Measurements from ENCODE around the gene OR6C75.
"Not testable (repeated sequence)": the region's sequence is repeated elsewhere in the genome, so short reads cannot be mapped to it uniquely, and the experiment has no call there.

The OR6C75 gene

GRCh38 chr12:55362675-55363074 is at the start of gene OR6C75:
OR6C75 (plus strand) TSS chr12:55362975; CDS start chr12:55365111, 2,136 bp downstream.
- TF ChIP-seq, protein P1, sequence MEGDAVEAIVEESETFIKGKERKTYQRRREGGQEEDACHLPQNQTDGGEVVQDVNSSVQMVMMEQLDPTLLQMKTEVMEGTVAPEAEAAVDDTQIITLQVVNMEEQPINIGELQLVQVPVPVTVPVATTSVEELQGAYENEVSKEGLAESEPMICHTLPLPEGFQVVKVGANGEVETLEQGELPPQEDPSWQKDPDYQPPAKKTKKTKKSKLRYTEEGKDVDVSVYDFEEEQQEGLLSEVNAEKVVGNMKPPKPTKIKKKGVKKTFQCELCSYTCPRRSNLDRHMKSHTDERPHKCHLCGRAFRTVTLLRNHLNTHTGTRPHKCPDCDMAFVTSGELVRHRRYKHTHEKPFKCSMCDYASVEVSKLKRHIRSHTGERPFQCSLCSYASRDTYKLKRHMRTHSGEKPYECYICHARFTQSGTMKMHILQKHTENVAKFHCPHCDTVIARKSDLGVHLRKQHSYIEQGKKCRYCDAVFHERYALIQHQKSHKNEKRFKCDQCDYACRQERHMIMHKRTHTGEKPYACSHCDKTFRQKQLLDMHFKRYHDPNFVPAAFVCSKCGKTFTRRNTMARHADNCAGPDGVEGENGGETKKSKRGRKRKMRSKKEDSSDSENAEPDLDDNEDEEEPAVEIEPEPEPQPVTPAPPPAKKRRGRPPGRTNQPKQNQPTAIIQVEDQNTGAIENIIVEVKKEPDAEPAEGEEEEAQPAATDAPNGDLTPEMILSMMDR (IDR thresholded peaks at IDR 0.05; ENCODE audit: control insufficient read depth, extremely low read depth, insufficient read depth): no peak
- DNase-seq (ENCODE audit: low read depth): no peak
- H3K4me3 ChIP-seq (ENCODE audit: low read depth, low read length): no peak within 1 kb of the TSS

- no peak within 1 kb of the TSS for H3K4me3 ChIP-seq (ENCODE audit: low read depth, low read length)
- TF ChIP-seq, protein P1 (IDR thresholded peaks at IDR 0.05; ENCODE audit: control insufficient read depth, extremely low read depth, insufficient read depth): no peak
- DNase-seq (ENCODE audit: low read depth): no peak
These were observed 48.7 kb upstream of the OR6C75 start, which contains the start of gene OR6C1 for GRCh38 chr12:55314043-55314442. OR6C1 (plus strand) TSS chr12:55314343; CDS start chr12:55320600, 6,257 bp downstream.

DNA sequence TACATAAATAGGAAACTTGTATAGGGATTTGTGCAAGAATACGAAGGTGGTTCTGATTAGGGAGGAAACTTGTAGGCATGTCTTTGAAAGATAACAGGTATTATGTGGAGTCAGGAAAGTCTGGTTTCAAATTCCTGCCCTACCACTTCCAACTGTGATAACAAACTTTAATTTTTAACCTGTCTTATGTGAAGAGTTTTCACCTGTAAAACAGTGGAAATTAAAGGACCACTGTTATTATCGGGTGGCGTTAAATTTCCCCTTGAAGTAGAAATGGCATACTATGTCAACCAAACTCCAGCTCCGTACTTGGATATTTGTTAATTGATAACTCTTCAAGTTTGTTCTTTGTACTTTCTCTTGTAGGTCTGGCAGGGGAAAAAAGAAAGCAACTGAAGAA is 42.6 kb upstream of the OR6C75 start:
- no peak for DNase-seq (ENCODE audit: low read depth)
- TF ChIP-seq, protein P1 (IDR thresholded peaks at IDR 0.05; ENCODE audit: control insufficient read depth, extremely low read depth, insufficient read depth): no peak
- no peak overlapping the region for H3K4me3 ChIP-seq (ENCODE audit: low read depth, low read length)

- DNase-seq (ENCODE audit: low read depth); H3K4me3 ChIP-seq (ENCODE audit: low read depth, low read length): not testable (repeated sequence)
These were observed 37.0 kb upstream of the OR6C75 start for GRCh38 chr12:55325801-55326200.

- no peak within 1 kb of the TSS for H3K4me3 ChIP-seq (ENCODE audit: low read depth, low read length)
- DNase-seq (ENCODE audit: low read depth): no peak
- TF ChIP-seq, protein P1 (IDR thresholded peaks at IDR 0.05; ENCODE audit: control insufficient read depth, extremely low read depth, insufficient read depth): no peak
These were observed 32.3 kb upstream of the OR6C75 start, which contains the start of gene OR6C3 for GRCh38 chr12:55330446-55330845. OR6C3 (plus strand) TSS chr12:55330746; CDS start chr12:55331701, 955 bp downstream.

- no peak for DNase-seq (ENCODE audit: low read depth)
- TF ChIP-seq, protein P1 (IDR thresholded peaks at IDR 0.05; ENCODE audit: control insufficient read depth, extremely low read depth, insufficient read depth): no peak
- H3K4me3 ChIP-seq (ENCODE audit: low read depth, low read length): no peak overlapping the region
These were observed 26.8 kb upstream of the OR6C75 start for GRCh38 chr12:55336002-55336401.

- not testable (repeated sequence) for DNase-seq (ENCODE audit: low read depth); H3K4me3 ChIP-seq (ENCODE audit: low read depth, low read length)
These were observed 7.4 kb upstream of the OR6C75 start for GRCh38 chr12:55355338-55355737.

DNA sequence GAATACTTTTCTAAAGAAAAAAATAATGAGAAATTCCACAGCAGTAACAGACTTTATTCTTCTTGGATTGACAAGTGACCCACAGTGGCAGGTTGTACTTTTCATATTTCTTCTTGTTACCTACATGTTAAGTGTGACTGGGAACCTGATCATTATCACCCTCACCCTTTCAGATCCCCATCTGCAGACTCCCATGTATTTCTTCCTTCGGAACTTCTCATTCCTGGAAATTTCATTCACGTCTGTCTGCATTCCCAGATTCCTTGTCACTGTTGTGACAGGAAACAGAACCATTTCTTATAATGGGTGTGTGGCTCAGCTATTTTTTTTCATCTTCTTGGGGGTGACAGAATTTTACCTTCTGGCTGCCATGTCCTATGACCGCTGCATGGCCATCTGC is 2.3 kb downstream of the OR6C75 start:
- TF ChIP-seq, protein P1 (IDR thresholded peaks at IDR 0.05; ENCODE audit: control insufficient read depth, extremely low read depth, insufficient read depth): no peak
- H3K4me3 ChIP-seq (ENCODE audit: low read depth, low read length): no peak overlapping the region
- no peak for DNase-seq (ENCODE audit: low read depth)
